GM21367 (cell line): ENCODE measurements around the gene RAB30.
"Not testable (repeated sequence)": the region's sequence is repeated elsewhere in the genome, so short reads cannot be mapped to it uniquely, and the experiment has no call there.

Experiments
- ATAC-seq: cut with Tn5 transposase; IDR thresholded peaks from one replicate; pipeline ENCODE4 v1.9.1; 2021; ENCODE audit not compliant: unreplicated experiment

Gene RAB30

DNA sequence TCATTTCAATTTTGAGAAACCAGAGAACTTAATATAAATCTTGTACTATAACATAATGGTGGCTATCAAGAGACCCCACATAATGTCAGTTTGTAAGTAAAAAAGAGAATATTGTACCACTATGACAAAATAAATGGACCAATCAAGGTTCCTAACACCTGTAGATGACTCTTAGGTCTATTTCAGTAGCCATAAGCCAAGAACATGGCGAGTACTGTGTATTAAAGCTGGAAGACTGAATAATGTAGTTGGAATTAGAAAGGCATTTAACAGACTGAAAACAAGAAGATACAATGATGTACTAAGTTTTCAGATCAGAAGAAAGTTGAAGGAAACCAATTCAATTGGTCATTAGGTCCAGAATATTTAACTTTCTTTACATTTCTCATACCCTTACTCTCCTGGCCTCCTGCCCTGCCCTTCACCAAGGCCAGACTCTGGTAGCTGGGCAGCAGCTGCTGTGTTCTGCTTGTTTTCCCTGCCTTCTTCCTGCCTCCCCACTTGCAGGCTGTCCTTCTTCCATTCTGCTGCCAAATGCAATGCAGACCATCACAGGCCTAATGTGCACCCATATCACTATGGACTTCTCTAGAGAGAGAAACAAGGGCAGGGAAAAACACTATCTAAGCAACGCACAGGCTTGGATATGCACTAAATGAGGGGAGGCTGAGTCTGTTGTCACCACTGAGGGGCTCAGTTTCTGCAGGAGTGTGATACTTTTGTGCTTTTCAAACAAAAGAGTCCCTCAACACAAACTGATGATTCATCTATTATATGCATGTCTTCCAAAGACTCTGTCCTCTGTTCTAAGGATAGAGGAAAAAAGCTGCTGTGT is 60.1 kb downstream of the RAB30 start:
- ATAC-seq, result no peak

DNA sequence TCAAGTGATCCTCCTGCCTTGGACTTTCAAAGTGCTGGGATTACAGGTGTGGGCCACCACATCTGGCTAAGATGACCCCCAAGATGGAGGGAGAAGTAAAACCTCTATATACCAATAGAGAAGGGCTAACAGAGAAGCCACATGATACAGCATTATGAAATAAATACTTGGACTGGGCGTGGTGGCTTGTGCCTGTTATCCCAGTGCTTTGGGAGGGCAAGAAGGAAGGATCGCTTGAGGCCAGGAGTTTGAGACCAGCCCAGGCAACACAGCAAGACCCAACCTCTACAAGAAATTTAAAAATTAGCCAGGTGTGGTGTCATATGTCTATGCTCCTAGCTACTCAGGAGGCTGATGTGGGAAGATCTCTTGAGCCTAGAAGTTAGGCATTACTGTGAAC is 61.7 kb downstream of the RAB30 start:
- no peak for ATAC-seq

DNA sequence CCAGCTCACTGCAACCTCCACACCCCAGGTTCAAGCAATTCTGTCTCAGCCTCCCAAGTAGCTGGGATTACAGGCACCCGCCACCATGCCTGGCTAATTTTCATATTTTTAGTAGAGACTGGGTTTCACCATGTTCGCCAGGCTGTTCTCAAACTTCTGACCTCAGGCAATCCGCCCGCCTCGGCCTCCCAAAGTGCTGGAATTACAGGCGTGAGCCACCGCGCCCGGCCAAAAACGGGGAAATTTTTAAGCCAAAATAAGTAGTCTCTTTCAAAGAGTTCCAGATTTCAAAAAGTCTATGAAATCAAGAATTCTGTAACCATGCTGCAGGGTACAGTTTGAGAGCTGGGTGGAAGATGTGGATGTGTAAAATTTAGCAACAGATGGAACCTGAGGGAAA is 62.6 kb downstream of the RAB30 start:
- not testable (repeated sequence) for ATAC-seq

DNA sequence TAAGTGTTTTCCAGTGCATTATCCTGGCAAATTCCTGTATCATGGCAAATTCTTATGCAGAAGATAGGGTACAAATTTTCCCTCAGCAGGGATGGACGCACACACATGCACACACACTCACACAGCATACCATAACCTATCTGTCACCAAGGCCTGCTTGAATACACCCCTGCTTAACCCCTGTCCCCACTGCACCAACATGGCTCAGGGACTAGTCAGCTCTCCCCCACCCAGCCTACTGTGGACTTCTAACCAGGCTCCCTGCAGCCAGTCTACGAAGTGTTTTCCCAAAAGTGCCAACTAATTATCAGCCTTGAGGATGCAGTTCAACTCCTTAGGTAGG is 63.1 kb downstream of the RAB30 start:
- no peak for ATAC-seq

DNA sequence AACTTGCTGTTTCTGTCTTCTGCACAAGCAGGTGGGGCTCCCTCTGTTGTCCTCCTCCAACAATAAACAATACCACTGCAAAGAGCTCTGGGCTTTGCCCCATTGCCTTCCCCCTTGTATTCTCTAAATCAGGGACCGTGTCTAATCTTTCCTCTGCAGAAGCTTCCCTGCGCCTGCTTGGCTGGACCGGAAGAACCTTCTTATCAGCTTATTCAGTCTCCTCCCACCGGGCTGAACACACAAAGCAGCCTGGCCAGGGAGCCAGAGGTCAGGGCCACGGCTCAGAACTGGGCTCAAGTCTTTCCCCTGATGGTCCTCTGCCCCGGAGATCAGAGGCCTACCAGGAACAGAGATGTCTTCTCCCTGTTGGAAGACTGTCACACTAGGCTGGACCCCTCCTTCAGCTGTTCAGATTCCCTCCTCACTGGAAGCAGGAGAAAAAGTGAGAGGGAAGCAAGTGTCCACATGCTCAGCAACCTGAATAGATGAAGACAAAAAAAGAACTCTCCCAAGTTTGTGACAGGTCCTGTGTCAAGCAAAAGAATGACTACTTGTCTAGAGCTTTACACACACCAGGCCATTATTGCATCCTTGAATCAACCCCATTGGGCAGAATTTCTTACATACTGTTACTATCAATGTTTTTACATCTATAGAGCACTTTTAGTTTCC is 63.7 kb downstream of the RAB30 start:
- ATAC-seq, result peak; percentile 47

DNA sequence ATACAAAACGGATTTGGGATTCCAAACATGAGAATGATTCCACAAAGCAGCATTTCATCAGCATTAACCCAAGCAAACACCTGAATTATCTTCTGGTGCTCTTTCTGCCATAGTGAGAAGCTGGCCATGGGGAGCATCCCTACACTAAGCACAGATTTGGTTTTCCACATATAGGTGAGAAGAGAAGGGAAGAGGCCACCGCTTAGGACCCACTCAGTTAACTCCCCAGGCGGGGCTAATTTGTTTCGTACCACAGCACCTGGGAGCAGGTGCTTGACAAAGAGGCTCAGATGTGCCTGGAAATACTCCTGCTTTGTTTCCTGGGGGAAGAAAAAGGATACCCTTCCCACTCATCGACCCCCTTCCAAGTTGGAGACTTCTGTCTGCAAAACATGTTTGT is 64.2 kb downstream of the RAB30 start:
- ATAC-seq, result no peak

DNA sequence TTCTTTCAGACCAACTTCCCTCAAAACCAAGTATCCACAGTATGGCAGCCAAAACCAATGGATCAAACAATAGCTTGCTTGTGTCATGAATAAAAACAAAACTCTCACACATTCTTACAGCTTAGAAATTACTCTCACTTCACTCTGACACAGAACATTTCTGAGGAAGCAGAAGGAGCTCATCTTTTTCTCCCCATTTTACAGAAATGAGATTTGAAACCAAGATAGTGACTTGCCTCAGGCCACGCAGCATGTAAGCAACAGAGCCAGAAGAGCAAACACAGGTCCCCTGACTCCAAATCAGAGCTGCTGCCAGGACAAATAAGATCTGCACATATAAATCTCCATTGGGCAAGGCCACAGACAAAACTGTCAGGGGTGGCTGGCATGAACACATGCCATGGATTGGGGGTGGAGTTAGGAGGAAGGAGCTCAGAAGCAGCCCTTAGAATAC is 64.8 kb downstream of the RAB30 start:
- ATAC-seq, result peak; percentile 60

DNA sequence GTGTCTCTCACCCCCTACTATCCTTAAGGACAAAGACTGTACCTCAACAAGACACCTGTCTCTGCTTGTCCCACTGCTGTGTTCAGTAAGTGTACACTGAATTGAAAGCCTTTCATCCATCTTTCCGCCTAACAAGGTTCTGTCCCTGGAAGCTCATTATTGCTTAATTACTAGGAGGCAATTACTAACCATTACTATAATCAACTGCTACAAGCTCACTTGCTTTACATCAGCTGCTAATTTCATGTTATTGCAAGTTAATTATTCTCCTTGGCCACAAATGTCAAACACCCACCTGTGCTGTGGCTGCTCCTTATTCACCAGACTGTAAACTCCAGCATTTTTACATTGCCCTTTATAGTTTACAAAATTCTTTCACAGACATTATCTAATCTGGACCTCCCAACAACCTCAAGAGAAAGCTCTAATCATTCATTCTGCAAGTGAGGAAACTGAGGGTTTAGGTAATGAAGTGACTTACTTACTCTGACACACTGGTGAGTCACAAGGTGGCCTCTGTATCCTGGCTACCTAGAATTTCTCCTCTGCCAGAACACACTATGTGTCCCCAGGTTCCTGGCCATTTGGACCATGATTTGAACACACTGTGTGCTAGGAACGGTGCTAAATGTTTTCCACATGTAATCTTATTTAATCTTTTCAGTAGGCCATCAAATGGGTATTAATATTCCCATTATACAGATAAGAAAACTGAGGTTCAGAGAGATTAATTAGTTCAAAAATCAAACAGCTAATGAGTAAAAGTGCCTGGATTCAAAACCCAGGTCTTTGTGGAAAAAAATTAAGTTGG is 66.7 kb downstream of the RAB30 start:
- ATAC-seq, result no peak

DNA sequence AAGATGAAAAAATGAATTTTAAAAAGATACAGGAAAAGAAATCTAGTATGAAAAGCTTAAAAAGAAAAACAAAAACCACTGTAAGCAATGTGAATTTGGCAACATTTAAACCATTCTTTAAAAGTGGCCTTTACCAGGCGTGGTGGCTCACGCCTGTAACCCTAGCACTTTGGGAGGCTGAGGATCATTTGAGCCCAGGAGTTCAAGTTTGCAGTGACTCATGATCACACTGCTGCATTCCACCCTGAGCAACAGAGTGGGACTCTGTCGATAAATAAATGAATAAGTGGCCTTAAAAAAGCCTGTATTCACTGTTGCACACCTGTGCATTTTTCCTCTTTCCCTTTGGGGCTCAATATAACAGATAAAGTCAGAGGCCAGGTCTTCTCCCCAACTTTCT is 69.2 kb downstream of the RAB30 start:
- no peak for ATAC-seq

DNA sequence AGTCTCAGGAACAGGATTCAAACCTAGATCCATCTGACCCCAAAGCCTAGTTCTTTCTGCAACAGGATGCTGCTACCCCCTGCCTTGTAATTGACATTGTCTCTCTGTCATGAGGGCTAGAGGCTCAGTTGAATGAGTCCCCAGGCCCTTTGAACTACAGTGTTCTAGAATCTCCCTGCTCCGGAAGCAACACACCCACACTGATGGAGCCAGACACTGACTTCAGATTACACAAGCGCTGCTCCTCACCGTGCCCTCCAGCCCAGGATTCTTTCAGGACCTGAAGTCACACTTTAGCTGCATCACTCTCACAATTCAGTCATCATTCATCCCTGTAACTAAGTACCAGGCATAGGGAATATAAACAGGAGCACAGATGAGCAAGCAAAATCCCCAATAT is 69.6 kb downstream of the RAB30 start:
- no peak for ATAC-seq

DNA sequence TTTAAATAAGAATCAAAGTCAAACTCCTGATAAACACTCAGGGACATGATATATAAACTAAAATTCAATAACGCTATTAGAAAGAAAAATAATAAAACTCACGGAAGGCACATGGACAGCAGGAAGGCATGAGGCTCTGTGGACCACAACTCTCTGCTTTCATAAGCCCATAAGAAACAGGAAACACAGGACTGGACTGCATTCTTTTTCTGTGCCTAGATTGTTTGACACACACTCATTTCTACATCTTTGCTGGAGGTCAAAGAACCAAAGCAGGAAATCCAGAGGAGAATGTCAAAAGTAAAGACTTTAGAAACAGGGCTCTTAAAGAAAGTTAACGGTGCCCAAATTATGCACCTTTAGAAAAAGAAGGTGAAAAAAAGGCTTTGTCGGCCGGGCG is 71.3 kb downstream of the RAB30 start:
- ATAC-seq, result no peak

DNA sequence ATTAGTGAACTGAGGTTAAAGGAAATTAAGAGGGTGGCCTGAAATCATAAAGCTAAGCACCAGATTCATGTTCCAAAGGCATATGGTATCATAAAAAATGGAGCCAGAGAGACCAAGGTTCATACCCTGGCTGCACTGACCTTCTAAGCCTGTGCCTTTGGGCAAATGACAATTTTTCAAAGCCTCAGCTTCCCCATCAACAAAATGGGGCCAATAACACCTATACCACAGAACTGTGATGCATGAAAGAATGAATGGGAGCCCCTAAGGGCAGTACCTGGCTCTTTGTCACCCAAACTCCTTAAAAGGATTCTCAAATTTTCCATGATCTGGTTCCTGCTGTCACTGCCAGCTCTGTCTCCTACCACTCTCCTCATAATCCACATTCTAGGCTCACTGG is 72.5 kb downstream of the RAB30 start:
- no peak for ATAC-seq

DNA sequence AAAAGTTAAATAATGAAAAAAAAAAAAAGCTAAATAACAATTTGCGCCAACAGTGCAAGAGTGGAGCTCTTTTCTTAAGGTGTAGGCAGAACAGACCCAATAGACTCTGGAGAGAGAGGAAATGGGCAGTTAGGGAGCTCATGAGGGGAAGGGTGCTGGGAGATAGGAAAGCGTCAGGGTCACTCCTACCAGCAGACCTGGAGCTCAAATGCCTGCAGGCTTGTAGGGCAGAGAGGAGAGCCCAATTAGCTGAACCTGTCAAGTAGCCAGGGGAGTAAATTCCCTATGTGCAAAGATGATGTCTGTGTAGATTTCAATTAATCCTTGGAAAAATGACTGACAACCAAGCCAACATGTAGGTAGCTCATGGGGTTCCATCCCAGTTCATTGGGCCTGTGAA is 73.0 kb downstream of the RAB30 start:
- no peak for ATAC-seq

DNA sequence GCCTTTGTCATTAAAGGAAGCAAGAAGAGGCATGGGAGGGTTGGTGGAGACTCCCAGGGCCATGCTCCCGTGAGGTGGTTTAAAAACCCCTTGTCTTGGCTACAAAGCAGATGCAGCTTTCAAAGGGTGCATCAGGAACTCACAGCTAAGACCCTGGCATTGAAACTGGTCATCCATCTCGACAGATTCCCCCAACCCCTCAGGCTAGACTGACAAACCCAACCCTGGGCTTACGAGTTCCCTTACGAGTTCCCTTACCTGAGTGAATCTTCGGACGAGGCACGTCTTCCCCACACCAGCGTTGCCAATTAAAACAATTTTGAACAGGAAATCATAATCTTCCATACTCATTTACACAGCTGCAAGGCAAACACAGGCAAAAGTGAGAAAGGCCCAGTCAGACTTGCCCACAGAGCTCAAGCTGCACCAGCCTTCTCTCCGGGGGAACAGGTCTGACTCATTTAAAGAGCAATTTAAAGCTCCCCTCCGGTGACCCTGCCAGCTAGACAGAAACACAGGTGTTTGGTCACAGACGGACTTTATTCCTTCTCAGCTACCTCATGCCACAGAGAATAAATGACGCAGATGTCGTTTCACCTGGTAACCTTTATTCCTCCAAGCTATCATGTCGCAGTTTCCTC is 74.6 kb downstream of the RAB30 start:
- ATAC-seq, result peak; percentile 80

DNA sequence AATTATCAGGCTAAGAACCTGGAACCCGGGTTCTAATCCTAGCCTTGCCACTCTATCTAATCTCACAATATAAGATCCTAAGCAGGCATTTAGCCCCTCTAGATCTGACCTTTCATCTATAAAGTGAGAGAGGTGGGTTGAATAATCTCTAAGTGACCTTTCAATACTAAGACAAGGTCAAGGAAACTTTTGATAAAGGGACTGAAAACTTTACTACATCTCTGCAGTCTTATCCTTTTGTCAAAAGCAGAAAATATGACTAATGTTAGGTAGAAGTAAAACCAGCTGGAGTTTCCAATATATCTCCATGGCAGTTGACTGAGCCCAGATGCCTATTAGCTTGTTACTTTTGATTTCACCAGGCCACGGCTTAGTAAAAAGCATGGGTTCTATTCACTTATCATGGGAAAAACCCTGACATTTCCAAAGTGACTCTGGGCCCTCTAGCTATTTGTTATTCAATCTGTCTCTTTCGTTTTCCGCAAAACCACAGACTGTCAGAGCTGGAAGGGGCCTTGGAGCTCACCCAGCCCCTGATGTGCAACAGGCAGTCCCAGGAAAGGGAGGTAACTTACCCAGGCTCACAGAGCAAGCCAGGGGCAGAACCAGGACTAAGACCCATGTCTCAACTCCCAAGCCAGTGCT is 75.8 kb downstream of the RAB30 start:
- peak; percentile 33 for ATAC-seq

DNA sequence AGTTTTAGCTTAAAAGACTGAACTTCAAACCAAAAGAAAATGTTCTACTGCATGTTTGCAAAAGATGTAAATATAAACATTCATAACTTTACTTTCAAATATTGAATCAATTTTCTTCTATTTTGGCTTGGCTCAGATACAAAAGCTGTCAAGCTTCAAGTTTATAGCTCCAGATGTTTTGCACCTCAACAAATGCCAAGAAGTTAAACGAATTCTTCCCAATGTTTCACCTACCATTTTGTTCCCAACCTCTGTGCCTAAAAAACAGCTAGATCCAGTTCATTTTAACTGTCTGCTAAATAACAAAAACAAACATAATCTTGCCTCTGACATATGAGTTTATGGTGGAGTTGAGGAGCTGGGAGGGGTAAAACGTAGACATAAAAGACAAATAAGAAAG is 76.5 kb downstream of the RAB30 start:
- ATAC-seq, result no peak

DNA sequence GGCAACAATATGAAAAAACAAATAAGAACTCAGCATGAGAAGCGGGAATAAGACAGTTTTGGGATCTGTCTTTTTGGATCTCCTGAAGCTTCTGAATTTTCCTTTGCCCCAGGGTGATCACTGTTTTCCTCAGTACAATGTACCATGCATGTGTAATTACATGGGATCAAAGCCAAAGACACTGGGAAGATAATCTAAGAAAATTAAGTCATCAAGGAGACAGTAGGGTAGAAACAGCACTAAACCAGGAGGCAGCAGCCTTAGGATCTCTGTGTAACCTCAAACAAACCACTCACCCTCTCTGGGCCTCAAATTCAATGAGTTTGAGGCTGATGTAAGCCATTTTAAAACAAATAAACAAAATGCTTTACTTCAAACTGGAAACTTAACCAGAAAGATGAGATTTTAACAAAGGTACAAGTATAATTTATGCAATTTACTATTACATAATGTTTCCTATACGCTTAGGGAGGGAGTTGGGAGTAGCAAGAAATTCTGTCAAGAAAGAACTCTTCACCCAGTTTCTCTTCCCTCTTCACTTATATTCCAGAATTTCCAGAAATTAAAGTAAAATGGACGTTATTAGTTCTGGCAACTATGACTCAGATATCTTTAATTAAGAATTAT is 77.0 kb downstream of the RAB30 start:
- ATAC-seq, result no peak

DNA sequence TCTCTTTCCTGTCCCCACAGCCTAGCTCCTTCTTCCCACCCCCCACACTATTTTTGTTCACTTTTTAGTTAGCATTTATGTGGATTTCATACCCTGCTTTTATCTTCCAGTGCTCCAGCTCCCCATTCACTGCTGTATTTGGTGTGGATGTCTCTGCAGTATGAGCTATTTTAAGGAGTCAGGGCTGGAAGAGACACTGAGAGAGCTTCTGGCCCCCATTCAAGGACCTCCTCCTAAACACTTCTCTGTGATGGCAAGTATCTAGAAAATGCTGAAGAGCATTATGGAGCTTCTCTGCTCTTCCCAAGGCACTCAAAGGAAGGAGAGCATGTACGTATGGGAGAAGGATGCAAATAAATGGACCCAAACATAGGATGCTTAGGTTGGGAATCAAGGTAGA is 79.5 kb downstream of the RAB30 start:
- no peak for ATAC-seq

DNA sequence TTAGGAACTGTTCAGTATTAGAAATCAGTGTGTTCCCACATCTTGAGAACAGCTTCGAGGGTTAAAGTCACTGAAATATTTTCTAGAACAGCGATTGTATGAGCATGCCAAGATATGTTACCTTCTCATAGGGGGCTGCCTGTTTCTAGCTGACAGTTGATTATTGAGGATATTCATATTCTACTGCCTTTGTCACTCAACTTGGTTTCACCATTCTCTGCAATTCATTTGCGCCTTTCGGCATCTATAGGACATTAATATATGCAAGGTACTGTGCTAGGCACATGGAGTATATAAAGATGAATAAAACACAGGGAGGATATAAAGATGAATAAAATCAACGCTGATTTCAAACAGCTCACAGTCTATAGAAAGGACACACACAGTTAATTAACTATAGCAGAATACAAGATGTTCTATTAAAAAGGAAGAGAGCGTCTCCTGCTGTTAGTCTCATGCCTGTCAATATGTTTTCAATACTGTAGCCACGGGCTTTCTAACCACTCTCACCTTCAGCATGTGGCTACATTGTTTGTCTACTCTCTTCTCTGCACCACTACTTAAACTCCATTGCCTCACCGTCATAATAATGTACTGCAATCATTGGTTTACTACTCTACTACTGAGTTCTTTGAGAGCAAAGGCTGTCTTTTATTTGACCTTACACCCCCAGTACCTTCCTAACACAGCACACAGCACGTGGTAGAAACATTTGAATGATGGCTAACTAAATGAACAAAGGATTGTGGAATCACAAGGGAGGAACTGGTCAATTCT is 81.9 kb downstream of the RAB30 start:
- ATAC-seq, result no peak
